Suprapubic skin (tissue), 4 donors: Measurements from ENCODE around the gene WNT3. TPM values are rescaled to one million over a fixed set of nuclear protein-coding genes. Genes with fewer than 3 reads are reported as not detected.

Experiments used
- DNase-seq, 2 donors: peaks; one replicate each; pipeline ENCODE4 v3.0.0-alpha.2; 2019; ENCODE audit warnings: low spot score in 2 of 2
- H3K27ac ChIP-seq: fragments of 200-600 bp; sonication (generic); one replicate; pipeline ENCODE4 v1.5.1; 2019
- H3K27me3 ChIP-seq: fragments of 200-600 bp; sonication (generic); one replicate; pipeline ENCODE4 v1.5.1; 2019
- H3K36me3 ChIP-seq: fragments of 200-600 bp; sonication (generic); one replicate; pipeline ENCODE4 v1.5.1; 2019
- H3K4me1 ChIP-seq: fragments of 200-600 bp; sonication (generic); one replicate; pipeline ENCODE4 v1.5.1; 2019
- H3K4me3 ChIP-seq: fragments of 200-600 bp; sonication (generic); one replicate; pipeline ENCODE4 v1.5.1; 2019; ENCODE audit warnings: mild to moderate bottlenecking
- H3K9me3 ChIP-seq: fragments of 200-600 bp; sonication (generic); one replicate; pipeline ENCODE4 v1.5.1; 2019
- CTCF ChIP-seq, 2 donors: fragments of 200-600 bp in 1 of 2; fragments of 450-650 bp in 1 of 2; sonication (generic) in 1 of 2; IDR thresholded peaks; one replicate each; pipeline ENCODE4 v1.5.1; 2016 to 2019; ENCODE audit warnings: antibody characterized with exemption in 2 of 2, mild to moderate bottlenecking in 1 of 2, moderate library complexity in 1 of 2
- EP300 ChIP-seq: sonication (generic); formaldehyde crosslinking; IDR thresholded peaks from one replicate; pipeline ENCODE4 v1.6.1; 2017; ENCODE audit warnings: antibody characterized with exemption
- POLR2A ChIP-seq, 2 donors: fragments of 450-650 bp; IDR thresholded peaks; one replicate each; pipeline ENCODE4 v1.6.1; 2017; ENCODE audit warnings: antibody characterized with exemption in 2 of 2, mild to moderate bottlenecking in 2 of 2, moderate library complexity in 2 of 2
- POLR2AphosphoS5 ChIP-seq, 3 donors: sonication (generic); formaldehyde crosslinking; IDR thresholded peaks; one replicate each; pipeline ENCODE4 v1.6.1; 2017; ENCODE audit warnings: antibody characterized with exemption in 3 of 3
- WGBS: methylation state at CpG from one replicate; pipeline ENCODE4 v1.1.5; 2018; 5-methylcytosine and 5-hydroxymethylcytosine counted together
- total RNA-seq, 4 donors: library from RNA; depleted of rRNA; stranded (reverse); fragments of >200 nt; gene quantifications; one replicate each; pipeline ENCODE4 v1.1.0, GENCODE V29; 2016

WNT3 gene
- total RNA-seq, 4 donors from 2014 or later: 39.3 to 84.9 (median 61.7) TPM

GRCh38 chr17:46768540-46768870, 50.0 kb downstream of the WNT3 start:
- Histone ChIP-seq H3K4me1 (peaks cover 41% of the 10 kb centered on the region), H3K9me3 (no peaks in the 10 kb centered on the region), H3K36me3 (no peaks in the 10 kb centered on the region), H3K4me3 (no peak overlapping the region), H3K27me3 (no peaks in the 10 kb centered on the region), H3K27ac (no peak overlapping the region)
- peak; percentile 55 to 71 for DNase-seq
- WGBS: 63% methylated on average over 2 of the region's 15 CpGs
- TF ChIP-seq CTCF (IDR thresholded peaks at IDR 0.05): no peak
- TF ChIP-seq POLR2AphosphoS5 (IDR thresholded peaks at IDR 0.05): no peak
- TF ChIP-seq POLR2A (IDR thresholded peaks at IDR 0.05): no peak
- no peak for TF ChIP-seq EP300

GRCh38 chr17:46766493-46767491, 51.7 kb downstream of the WNT3 start:
- Histone ChIP-seq H3K27ac (no peak overlapping the region), H3K9me3 (no peaks in the 10 kb centered on the region), H3K4me3 (no peak overlapping the region), H3K36me3 (no peaks in the 10 kb centered on the region), H3K27me3 (no peaks in the 10 kb centered on the region), H3K4me1 (peaks cover 35% of the 10 kb centered on the region)
- DNase-seq: peak; percentile 30 to 65
- TF ChIP-seq EP300 (no peak), POLR2AphosphoS5 (IDR thresholded peaks at IDR 0.05) (no peak), CTCF (IDR thresholded peaks at IDR 0.05) (no peak), POLR2A (IDR thresholded peaks at IDR 0.05) (no peak)
- WGBS: 79% methylated on average over 20 of the region's 21 CpGs

- no peak overlapping the region for H3K27ac ChIP-seq
- H3K4me3 ChIP-seq: no peak overlapping the region
- peak in 1 of 2 donors; percentile 59 for DNase-seq
- H3K27me3 ChIP-seq: no peaks in the 10 kb centered on the region
- no peak for TF ChIP-seq POLR2AphosphoS5 (IDR thresholded peaks at IDR 0.05)
- TF ChIP-seq POLR2A (IDR thresholded peaks at IDR 0.05): no peak
- TF ChIP-seq EP300: no peak
- no peak for TF ChIP-seq CTCF (IDR thresholded peaks at IDR 0.05)
- no peaks in the 10 kb centered on the region for H3K36me3 ChIP-seq
- WGBS: 96% methylated on average over 4 of the region's 12 CpGs
- peaks cover 28% of the 10 kb centered on the region for H3K4me1 ChIP-seq
- no peaks in the 10 kb centered on the region for H3K9me3 ChIP-seq
Observed at GRCh38 chr17:46765453-46765852, 53.0 kb downstream of the WNT3 start.

- H3K36me3 ChIP-seq: no peaks in the 10 kb centered on the region
- H3K4me1 ChIP-seq: peaks cover 24% of the 10 kb centered on the region
- no peaks in the 10 kb centered on the region for H3K9me3 ChIP-seq
- no peak overlapping the region for H3K4me3 ChIP-seq
- no peaks in the 10 kb centered on the region for H3K27me3 ChIP-seq
- DNase-seq: peak in 1 of 2 donors; percentile 53
- WGBS: 51% methylated on average over 12 of the region's 13 CpGs
- no peak for TF ChIP-seq POLR2A (IDR thresholded peaks at IDR 0.05)
- no peak for TF ChIP-seq POLR2AphosphoS5 (IDR thresholded peaks at IDR 0.05)
- TF ChIP-seq EP300: no peak
- TF ChIP-seq CTCF (IDR thresholded peaks at IDR 0.05): no peak
- H3K27ac ChIP-seq: no peak overlapping the region
Observed at GRCh38 chr17:46764709-46765401, 53.6 kb downstream of the WNT3 start.
